ENCODE measurements around the gene CPB2.

Gene CPB2

GRCh38 chr13:46104868-46105267, at the start of gene CPB2:
Gene CPB2 (minus strand): TSS chr13:46105033. CDS start chr13:46105009, 24 bp downstream.
- no peak for DNase-seq (ENCODE audit: low read depth, low spot score)

- DNase-seq (ENCODE audit: low read depth, low spot score), result no peak
These were observed 49.4 kb upstream of the CPB2 start for GRCh38 chr13:46154136-46154801.

- DNase-seq (ENCODE audit: low read depth, low spot score), result no peak
These were observed 47.9 kb upstream of the CPB2 start for GRCh38 chr13:46152627-46153328.

GRCh38 chr13:46150134-46150693, 45.4 kb upstream of the CPB2 start:
- DNase-seq (ENCODE audit: low read depth, low spot score), result no peak

- DNase-seq (ENCODE audit: low read depth, low spot score), result no peak
These were observed 44.7 kb upstream of the CPB2 start for GRCh38 chr13:46149272-46150133.

- DNase-seq (ENCODE audit: low read depth, low spot score), result no peak
These were observed 42.1 kb upstream of the CPB2 start for GRCh38 chr13:46146898-46147297.

- no peak for DNase-seq (ENCODE audit: low read depth, low spot score)
These were observed 41.1 kb upstream of the CPB2 start for GRCh38 chr13:46145950-46146349.

- no peak for DNase-seq (ENCODE audit: low read depth, low spot score)
These were observed 40.3 kb upstream of the CPB2 start for GRCh38 chr13:46145135-46145534.

GRCh38 chr13:46143184-46143701, 38.4 kb upstream of the CPB2 start:
- no peak for DNase-seq (ENCODE audit: low read depth, low spot score)

- no peak for DNase-seq (ENCODE audit: low read depth, low spot score)
These were observed 37.9 kb upstream of the CPB2 start for GRCh38 chr13:46142776-46143175.

GRCh38 chr13:46140044-46140443, 35.2 kb upstream of the CPB2 start:
- no peak for DNase-seq (ENCODE audit: low read depth, low spot score)

- no peak for DNase-seq (ENCODE audit: low read depth, low spot score)
These were observed 32.9 kb upstream of the CPB2 start for GRCh38 chr13:46137627-46138317.

- no peak for DNase-seq (ENCODE audit: low read depth, low spot score)
These were observed 31.9 kb upstream of the CPB2 start for GRCh38 chr13:46136688-46137087.

- DNase-seq (ENCODE audit: low read depth, low spot score), result no peak
These were observed 30.2 kb upstream of the CPB2 start for GRCh38 chr13:46134961-46135522.

- DNase-seq (ENCODE audit: low read depth, low spot score), result no peak
These were observed 29.7 kb upstream of the CPB2 start for GRCh38 chr13:46134494-46134893.

- no peak for DNase-seq (ENCODE audit: low read depth, low spot score)
These were observed 27.3 kb upstream of the CPB2 start for GRCh38 chr13:46132109-46132508.

- DNase-seq (ENCODE audit: low read depth, low spot score), result no peak
These were observed 26.9 kb upstream of the CPB2 start for GRCh38 chr13:46131705-46132104.

GRCh38 chr13:46129955-46130618, 25.3 kb upstream of the CPB2 start:
- no peak for DNase-seq (ENCODE audit: low read depth, low spot score)

GRCh38 chr13:46129124-46129523, 24.3 kb upstream of the CPB2 start:
- no peak for DNase-seq (ENCODE audit: low read depth, low spot score)

- DNase-seq (ENCODE audit: low read depth, low spot score), result no peak
These were observed 22.7 kb upstream of the CPB2 start for GRCh38 chr13:46127358-46128023.
